Hepatocyte (in vitro differentiated cells): ENCODE data around the gene GSG1. TPM values are rescaled to one million over a fixed set of nuclear protein-coding genes. Genes with fewer than 3 reads are reported as not detected.
"Not testable (repeated sequence)": the region's sequence is repeated elsewhere in the genome, so short reads cannot be mapped to it uniquely, and the experiment has no call there.

ENCODE experiments used
- DNase-seq: peaks from one replicate; pipeline ENCODE4 v3.0.0-alpha.2; 2016; ENCODE audit warnings: low spot score
- H2AFZ ChIP-seq: fragments of 200-600 bp; sonication (generic); 2 replicates; pipeline ENCODE4 v1.6.0; 2016; ENCODE audit warnings: antibody characterized with exemption, mild to moderate bottlenecking
- H3K27ac ChIP-seq: fragments of 200-600 bp; sonication (generic); 2 replicates; pipeline ENCODE4 v1.5.1; 2016; ENCODE audit warnings: mild to moderate bottlenecking
- H3K27me3 ChIP-seq: fragments of 200-600 bp; sonication (generic); 2 replicates; pipeline ENCODE4 v1.6.1; 2016
- H3K36me3 ChIP-seq: fragments of 200-600 bp; sonication (generic); replicated peaks from 2 replicates; pipeline ENCODE4 v1.5.1; 2016; ENCODE audit warnings: low read depth; ENCODE audit not compliant: insufficient read depth
- H3K4me1 ChIP-seq: fragments of 200-600 bp; sonication (generic); 2 replicates; pipeline ENCODE4 v1.5.1; 2016; ENCODE audit warnings: mild to moderate bottlenecking, moderate library complexity; ENCODE audit not compliant: insufficient read depth
- H3K4me2 ChIP-seq: fragments of 200-600 bp; sonication (generic); 2 replicates; pipeline ENCODE4 v1.6.0; 2016
- H3K4me3 ChIP-seq: fragments of 200-600 bp; sonication (generic); 2 replicates; pipeline ENCODE4 v1.5.1; 2016; ENCODE audit warnings: mild to moderate bottlenecking
- H3K79me2 ChIP-seq: fragments of 200-600 bp; sonication (generic); 2 replicates; pipeline ENCODE4 v1.6.0; 2017; ENCODE audit warnings: mild to moderate bottlenecking
- H3K9me2 ChIP-seq: fragments of 200-600 bp; sonication (generic); replicated peaks from 2 replicates; pipeline ENCODE4 v1.6.0; 2017; ENCODE audit warnings: mild to moderate bottlenecking; ENCODE audit not compliant: insufficient read depth
- H3K9me3 ChIP-seq: fragments of 200-600 bp; sonication (generic); 2 replicates; pipeline ENCODE4 v1.5.1; 2016; ENCODE audit warnings: low read depth, mild to moderate bottlenecking
- H4K20me1 ChIP-seq: fragments of 200-600 bp; sonication (generic); 2 replicates; pipeline ENCODE4 v1.6.0; 2016; ENCODE audit warnings: mild to moderate bottlenecking; ENCODE audit not compliant: insufficient read depth, poor library complexity, severe bottlenecking
- EZH2 ChIP-seq: fragments of 200-600 bp; sonication (generic); IDR thresholded peaks from 2 replicates; pipeline ENCODE4 v1.6.1; 2016; ENCODE audit warnings: antibody characterized with exemption, mild to moderate bottlenecking, borderline replicate concordance
- EZH2phosphoT487 ChIP-seq: fragments of 200-600 bp; sonication (generic); IDR thresholded peaks from one replicate; pipeline ENCODE4 v1.6.1; 2018; ENCODE audit warnings: antibody characterized with exemption, mild to moderate bottlenecking, low read depth, moderate library complexity; ENCODE audit not compliant: unreplicated experiment, severe bottlenecking
- WGBS: methylation state at CpG from one replicate; pipeline ENCODE4 v1.1.6; 2016; ENCODE audit warnings: low lambda C conversion rate; ENCODE audit errors: missing lambda C conversion rate; 5-methylcytosine and 5-hydroxymethylcytosine counted together
- polyA plus RNA-seq: library from polyadenylated mRNA; unstranded; fragments of >200 nt; fragmentation: Nextera tagmentation; extraction: Ambion mirVana; gene quantifications from 2 replicates; pipeline ENCODE4 v1.2.1, GENCODE V29; 2016
- total RNA-seq: library from RNA; depleted of rRNA; stranded (reverse); fragments of >200 nt; gene quantifications from 2 replicates; pipeline ENCODE4 v1.2.3, GENCODE V29; 2014
- TF ChIP-seq, protein P1 (sequence below): fragments of 200-600 bp; sonication (generic); IDR thresholded peaks from 2 replicates; pipeline ENCODE4 v1.5.1; 2016; ENCODE audit warnings: antibody characterized with exemption, mild to moderate bottlenecking; ENCODE audit not compliant: poor library complexity

Gene GSG1
- total and polyA plus RNA-seq, 2 experiments from 2014 or later = 0.37 TPM; not detected in 1

DNA sequence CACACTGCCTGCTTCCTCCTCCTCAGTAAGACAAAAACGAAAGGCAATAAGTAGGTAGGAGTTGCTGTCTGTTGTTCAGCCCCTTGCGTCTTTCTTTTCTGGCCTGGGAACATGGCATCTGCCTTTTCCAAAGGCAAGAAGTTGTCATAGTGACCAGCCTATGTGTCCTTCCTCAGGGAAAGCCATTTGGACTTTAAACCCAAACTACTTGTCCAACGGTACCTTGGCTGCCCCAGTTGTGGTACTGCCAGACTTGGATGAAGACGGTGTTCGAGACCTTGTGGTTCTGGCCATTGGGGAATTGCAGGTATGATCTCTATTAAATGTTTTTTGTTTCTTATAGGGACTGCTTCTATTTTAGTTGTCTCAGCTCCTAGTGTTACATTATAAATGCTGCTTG, 40.8 kb downstream of the GSG1 start:
- no peaks in the 10 kb centered on the region for H3K4me1 ChIP-seq

DNA sequence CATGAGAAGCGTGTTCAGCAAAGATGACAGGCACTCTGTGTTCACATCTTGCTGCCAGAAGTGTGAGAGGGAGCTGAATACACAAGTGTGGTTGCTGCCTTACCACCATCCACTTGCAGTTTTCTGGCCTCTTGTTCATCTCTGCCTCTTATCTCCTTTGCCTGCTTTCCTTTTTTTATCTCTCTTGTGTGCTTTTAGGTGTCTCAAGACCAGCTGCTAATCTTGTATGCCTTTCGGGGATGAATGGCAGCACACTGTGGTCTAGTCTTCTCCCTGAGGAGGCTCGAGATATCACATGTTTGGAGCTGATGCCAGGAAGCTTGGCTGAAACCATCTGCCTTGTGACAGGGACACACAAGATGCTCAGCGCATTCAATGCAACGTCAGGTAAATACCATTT, 42.1 kb downstream of the GSG1 start:
- 84% methylated on average over 5 of the region's 5 CpGs for WGBS
- Histone ChIP-seq H3K79me2 (no peaks in the 10 kb centered on the region), H2AFZ (no peak overlapping the region), H3K27me3 (no peaks in the 10 kb centered on the region), H3K36me3 (no peaks in the 10 kb centered on the region), H3K9me2 (no peaks in the 10 kb centered on the region), H4K20me1 (no peaks in the 10 kb centered on the region), H3K4me1 (no peaks in the 10 kb centered on the region), H3K9me3 (no peaks in the 10 kb centered on the region), H3K4me3 (no peak overlapping the region), H3K4me2 (no peak overlapping the region), H3K27ac (no peak overlapping the region)
- TF ChIP-seq, protein P1, sequence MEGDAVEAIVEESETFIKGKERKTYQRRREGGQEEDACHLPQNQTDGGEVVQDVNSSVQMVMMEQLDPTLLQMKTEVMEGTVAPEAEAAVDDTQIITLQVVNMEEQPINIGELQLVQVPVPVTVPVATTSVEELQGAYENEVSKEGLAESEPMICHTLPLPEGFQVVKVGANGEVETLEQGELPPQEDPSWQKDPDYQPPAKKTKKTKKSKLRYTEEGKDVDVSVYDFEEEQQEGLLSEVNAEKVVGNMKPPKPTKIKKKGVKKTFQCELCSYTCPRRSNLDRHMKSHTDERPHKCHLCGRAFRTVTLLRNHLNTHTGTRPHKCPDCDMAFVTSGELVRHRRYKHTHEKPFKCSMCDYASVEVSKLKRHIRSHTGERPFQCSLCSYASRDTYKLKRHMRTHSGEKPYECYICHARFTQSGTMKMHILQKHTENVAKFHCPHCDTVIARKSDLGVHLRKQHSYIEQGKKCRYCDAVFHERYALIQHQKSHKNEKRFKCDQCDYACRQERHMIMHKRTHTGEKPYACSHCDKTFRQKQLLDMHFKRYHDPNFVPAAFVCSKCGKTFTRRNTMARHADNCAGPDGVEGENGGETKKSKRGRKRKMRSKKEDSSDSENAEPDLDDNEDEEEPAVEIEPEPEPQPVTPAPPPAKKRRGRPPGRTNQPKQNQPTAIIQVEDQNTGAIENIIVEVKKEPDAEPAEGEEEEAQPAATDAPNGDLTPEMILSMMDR = no peak
- TF ChIP-seq EZH2 (no peak), EZH2phosphoT487 (no peak)
- DNase-seq = no peak

More for the DNA sequence above, 40.8 kb downstream of the GSG1 start:
- no peak overlapping the region for H3K4me2 ChIP-seq
- TF ChIP-seq, protein P1 = no peak
- TF ChIP-seq EZH2 (no peak), EZH2phosphoT487 (no peak)
- no peaks in the 10 kb centered on the region for H3K9me2 ChIP-seq
- H3K79me2 ChIP-seq = no peaks in the 10 kb centered on the region
- H3K27me3 ChIP-seq = no peaks in the 10 kb centered on the region
- H3K27ac ChIP-seq = no peak overlapping the region
- no peaks in the 10 kb centered on the region for H3K36me3 ChIP-seq
- H3K9me3 ChIP-seq = no peaks in the 10 kb centered on the region
- no peak overlapping the region for H2AFZ ChIP-seq
- H4K20me1 ChIP-seq = no peaks in the 10 kb centered on the region
- 83% methylated on average over 5 of the region's 5 CpGs for WGBS
- DNase-seq = no peak
- H3K4me3 ChIP-seq = no peak overlapping the region

DNA sequence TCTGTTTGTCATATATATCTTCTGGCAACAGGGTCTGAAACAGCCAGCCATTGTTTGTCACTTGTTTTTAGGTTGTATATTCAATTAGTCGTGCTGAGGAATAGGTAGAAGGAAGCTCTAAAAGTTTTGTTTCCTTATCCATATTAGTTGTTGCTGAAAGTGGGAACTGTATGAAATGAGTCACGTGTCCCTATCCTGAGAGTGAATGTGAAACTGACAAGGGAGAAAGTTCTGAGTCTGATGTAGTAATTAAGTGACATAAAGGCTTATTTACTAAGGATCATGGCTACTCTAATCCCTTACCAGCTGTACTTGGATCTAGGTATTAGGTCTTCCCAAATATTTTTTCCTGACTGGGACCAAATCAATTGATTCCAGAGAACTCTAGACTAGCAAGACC, 42.9 kb downstream of the GSG1 start:
- no peaks in the 10 kb centered on the region for H3K36me3 ChIP-seq
- no peak for TF ChIP-seq EZH2phosphoT487
- TF ChIP-seq EZH2 = no peak
- TF ChIP-seq, protein P1 = no peak
- H3K4me3 ChIP-seq = no peak overlapping the region
- no peaks in the 10 kb centered on the region for H4K20me1 ChIP-seq
- no peaks in the 10 kb centered on the region for H3K79me2 ChIP-seq
- 93% methylated on average over 2 of the region's 2 CpGs for whole genome bisulfite sequencing
- H3K4me1 ChIP-seq = no peaks in the 10 kb centered on the region
- no peak overlapping the region for H3K4me2 ChIP-seq
- no peak overlapping the region for H3K27ac ChIP-seq
- no peak for DNase-seq
- no peaks in the 10 kb centered on the region for H3K27me3 ChIP-seq
- H3K9me3 ChIP-seq = no peaks in the 10 kb centered on the region
- H3K9me2 ChIP-seq = no peaks in the 10 kb centered on the region
- no peak overlapping the region for H2AFZ ChIP-seq

DNA sequence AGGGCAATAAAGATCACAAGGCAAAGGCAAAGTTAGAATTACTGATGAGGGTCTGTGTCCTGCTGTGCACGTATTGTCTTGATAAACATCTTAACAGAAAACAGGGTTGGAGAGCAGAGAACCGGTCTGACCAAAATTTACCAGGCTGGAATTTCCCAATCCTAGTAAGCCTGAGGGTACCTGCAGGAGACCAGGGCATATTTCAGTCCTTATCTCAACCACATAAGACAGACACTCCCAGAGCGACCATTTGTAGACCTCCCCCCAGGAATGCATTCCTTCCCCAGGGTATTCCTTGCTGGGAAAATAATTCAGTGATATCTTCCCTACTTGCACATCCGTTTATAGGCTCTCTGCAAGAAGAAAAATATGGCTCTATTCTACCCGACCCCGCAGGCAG, 49.9 kb downstream of the GSG1 start:
- H3K4me1 ChIP-seq = not testable (repeated sequence)
- 83% methylated on average over 6 of the region's 6 CpGs for WGBS

More for the DNA sequence above, 49.9 kb downstream of the GSG1 start:
- H3K36me3 ChIP-seq, H3K79me2 ChIP-seq, H3K4me3 ChIP-seq, H3K27me3 ChIP-seq, H3K27ac ChIP-seq, DNase-seq, H4K20me1 ChIP-seq, H3K9me2 ChIP-seq, H3K4me2 ChIP-seq, H3K9me3 ChIP-seq, H2AFZ ChIP-seq: not testable (repeated sequence)
